HG03045 (cell line): ENCODE measurements around the gene FHOD3.

Experiments used
- ATAC-seq: cut with Tn5 transposase; IDR thresholded peaks from one replicate; pipeline ENCODE4 v1.9.1; 2021; ENCODE audit warnings: mild to moderate bottlenecking, moderate library complexity; ENCODE audit not compliant: unreplicated experiment

Gene FHOD3

DNA sequence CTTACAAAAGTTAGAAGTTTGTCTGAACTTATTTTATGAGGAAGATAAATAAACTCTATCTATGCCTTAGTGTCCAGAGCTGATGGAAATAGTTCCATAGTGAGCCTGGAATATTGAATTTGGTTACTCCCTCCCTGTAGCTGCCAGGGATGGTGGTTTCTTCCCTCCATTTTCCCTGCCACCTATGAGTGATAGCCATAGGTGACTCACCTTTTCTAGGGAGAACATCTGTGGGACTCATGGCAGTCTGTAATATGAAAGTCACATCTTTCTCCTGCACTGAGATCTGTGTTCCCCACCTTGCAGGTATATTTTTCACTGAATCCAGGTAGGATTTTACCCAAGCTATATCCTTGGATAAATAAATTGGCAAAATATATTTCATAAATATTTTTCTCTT is 382.5 kb downstream of the FHOD3 start:
- ATAC-seq: no peak

DNA sequence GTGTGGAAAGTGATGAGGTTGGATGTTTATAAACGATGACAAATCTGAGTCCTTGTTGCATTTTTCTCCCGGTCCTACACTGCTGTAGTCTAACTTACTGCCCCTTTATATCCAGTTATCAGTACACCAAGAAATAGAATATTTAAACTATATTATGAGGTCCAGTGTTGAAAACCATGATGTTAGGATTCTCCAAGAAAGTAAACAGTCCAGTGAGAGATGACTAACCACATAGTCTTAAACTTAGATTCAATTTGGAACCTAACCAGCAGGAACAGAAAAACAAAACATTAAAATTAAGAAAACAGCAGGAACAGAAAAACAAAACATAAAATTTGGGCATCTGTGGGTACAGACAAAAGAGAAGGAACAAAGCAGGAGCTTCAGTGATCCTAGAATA is 388.1 kb downstream of the FHOD3 start:
- no peak for ATAC-seq

DNA sequence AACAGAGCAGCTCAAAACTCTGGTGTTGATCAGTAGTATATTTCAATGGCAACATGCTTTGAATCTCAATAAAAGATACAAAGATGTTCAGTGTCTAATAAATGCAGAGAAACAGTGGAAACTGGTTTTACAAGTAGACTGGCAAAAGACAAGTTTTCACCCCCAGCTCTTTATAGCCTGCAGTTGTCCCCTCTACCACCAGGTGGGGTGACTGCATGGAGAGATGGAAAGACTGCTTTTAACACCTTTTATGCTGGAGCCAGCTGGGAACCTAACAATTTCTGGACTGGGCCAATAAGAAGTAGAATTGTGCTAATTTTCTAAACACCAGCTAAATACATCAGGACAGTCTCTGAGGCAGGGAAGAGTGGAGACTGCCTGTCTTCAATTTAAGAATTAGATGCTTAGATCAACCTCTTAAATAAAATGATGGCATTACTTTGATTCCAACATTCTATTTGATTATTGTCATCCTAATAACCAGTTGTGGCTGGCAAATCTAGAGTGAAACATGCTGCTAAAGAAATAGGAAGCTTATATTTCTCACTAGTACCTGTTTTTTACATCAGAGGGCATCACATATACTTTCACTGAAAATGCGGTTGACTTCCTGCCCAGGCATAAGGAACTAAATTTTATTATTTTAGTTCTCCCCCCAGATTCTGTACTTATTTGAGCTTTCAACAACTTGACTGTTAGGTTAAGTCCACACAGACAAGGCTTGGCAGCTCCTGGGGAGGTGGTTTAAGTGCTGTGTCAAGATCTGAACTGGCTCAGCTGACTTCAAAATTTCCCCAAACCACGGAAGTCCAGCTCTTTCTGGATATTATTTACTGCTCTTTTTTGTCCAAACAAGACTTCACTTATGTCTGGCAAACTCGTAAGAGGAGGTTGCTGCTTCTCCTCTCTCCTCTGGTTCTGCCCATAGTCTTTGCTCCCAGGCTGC is 390.8 kb downstream of the FHOD3 start:
- ATAC-seq: no peak

DNA sequence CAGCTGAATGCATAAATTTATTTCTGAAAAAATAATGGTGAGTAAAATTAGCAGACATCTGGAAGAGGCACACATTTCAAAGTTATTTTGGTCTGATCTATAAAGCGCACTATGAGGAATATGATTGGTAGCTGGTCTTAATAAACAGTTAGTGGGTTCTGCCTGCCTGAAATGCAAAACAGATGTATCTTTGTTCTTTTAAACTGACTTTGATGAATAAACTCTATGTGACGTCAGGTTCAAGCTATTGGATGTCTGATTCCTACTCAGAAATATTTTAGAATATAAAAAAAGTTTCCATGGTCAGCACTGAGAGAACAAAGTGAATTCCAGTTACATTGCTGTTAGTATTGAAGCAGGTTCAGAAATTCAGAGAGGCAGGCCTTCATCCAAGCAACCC is 394.9 kb downstream of the FHOD3 start:
- no peak for ATAC-seq

DNA sequence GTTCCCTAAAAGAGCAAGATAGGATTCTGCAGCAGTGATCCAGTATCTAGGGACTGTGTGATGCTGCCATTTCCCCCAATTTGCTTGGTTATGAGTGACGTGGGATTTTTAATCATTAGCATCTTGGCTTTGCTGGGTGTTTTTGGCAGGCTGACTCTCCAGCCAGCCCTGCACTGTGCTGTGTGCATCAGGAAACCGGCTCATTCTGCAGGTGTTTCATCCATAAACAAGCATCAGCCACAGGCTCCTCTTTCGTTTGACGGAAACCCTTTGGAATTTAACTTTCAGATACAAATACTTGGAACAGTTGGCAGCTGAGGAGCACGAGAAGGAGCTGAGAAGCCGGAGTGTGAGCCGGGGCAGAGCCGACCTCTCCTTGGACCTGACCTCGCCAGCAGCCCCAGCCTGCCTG is 395.4 kb downstream of the FHOD3 start:
- no peak for ATAC-seq

DNA sequence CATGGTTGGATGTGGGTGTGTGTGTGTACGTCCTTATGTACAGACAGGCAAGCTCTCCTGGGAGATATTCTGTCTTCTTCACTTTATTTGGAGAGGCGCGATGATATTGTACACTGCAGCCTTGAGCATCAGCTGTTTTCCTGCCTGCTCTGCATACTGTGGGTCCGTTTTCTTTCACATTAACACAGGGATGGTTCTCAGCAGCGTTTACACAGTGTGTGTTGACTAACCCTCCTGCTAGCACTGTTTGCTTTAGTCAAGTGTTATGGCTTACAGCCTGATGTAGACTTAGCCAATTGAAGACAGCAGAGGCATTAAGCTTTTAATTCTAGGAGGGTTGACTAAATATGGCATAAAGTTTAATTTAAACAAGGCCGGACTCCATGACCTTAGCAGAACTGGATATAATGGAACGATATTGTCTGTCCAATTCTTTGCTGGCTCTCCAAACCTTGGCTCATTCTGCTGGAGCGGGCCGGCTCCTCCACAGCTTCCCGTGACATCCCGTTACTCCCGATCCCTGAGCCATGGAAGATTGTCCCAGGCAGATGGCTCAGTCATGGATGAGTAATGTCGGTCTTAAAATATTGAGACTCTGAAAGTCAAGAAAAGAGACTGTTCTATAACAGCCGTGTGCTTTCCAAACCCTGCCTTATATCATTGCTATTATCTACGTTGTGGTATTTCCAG is 396.6 kb downstream of the FHOD3 start:
- no peak for ATAC-seq

DNA sequence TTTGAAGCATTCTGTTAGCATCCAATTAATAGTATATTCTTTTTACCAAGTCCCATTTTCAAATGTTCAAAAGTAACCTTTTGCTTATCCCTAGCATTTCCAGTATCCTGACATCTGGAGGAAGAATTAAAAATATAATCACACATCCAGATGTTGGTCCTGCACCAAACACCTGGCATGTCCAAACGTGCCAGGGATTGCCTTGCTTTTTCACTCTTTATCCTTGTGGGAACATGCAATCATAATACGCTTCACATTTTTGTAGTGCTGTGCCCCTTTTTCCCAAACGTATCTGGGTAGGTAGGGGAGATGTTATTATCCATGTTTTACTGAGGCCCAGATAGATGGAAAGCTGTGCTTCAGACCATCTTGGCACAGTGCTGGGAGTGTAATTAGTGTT is 398.3 kb downstream of the FHOD3 start:
- ATAC-seq: no peak

DNA sequence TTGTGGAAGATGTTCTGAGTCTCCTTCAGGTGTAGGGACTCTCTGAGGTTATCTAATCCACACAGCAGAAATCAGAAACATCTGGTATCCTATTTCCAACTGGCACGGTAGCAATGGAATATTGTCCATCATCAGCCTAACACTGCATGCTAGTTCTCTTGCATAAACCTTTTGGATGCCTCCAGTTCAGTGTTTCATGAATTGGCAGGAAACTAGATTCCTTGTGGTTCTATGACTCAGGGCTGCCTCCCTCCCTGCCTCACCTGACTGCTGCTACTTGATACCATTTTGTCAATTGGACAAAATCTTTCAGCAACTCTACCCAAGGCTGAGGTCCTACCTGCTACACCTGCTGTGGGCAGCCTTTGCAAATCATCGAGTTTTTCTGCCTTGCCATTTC is 400.4 kb downstream of the FHOD3 start:
- ATAC-seq: no peak

DNA sequence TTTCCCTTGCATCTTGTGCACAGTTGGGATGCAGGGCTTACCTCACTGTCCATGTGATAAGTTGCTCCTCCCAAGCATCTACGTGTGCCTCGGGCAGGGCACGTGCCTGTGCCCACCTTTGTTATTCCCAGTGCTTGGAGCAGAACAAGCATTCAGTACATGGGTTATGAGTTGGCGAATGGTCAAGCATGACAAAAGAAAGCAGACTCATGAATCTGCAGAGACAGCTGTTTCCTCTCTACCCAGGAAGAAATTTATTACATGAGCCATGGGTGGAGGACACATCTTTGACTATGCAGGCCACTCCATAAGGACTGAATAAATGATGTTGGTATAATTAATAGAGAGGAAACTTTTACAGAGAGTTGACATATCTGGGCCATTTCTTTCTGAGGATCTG is 403.4 kb downstream of the FHOD3 start:
- ATAC-seq: no peak

DNA sequence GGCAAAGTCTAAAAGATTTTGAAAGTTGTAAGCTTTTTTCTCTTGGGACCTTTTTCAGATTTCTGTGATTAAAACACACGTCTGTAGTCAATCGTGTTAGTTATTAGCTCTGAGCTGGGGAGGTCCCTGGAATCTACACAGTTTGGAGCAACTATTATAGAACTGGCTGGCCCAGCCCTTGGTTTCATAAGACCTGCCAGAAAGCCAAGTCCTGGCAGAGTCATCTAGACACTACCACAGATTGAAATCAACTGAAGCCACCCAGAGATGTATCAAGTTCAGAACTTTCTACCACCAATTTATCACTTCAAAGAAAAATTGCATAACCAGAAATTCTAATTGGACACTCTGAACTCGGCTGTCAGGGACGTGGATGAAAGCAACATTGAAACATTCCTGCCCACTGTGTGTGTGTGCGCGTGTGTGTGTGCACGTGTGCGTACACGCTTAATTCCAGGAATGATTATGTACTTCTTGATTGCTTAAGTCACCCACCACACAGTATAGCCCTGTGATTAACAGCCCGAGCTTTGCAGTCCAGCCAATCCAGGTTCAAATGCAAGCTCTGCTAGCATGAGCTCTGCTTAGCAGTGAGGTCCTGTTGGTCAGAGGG is 405.0 kb downstream of the FHOD3 start:
- ATAC-seq: no peak

DNA sequence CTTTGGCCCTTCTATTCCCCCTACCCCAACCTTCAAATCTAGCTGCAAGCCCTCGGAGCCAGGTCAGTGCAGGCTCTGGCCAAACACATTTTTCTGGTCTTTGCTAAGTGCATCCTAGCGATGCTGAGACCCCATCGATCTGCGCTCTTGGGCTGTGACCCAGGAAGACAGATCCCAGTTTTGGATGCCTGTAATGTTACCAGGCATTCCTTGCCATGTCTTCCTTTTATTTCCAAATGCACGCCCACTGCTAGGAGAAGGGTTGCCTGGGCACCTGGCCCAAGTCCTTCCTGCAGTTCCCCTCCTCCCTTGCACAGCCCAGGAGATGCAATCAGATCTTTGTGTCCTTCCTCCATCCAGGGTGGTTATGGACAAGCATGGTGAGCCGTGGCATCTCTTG is 406.6 kb downstream of the FHOD3 start:
- no peak for ATAC-seq

DNA sequence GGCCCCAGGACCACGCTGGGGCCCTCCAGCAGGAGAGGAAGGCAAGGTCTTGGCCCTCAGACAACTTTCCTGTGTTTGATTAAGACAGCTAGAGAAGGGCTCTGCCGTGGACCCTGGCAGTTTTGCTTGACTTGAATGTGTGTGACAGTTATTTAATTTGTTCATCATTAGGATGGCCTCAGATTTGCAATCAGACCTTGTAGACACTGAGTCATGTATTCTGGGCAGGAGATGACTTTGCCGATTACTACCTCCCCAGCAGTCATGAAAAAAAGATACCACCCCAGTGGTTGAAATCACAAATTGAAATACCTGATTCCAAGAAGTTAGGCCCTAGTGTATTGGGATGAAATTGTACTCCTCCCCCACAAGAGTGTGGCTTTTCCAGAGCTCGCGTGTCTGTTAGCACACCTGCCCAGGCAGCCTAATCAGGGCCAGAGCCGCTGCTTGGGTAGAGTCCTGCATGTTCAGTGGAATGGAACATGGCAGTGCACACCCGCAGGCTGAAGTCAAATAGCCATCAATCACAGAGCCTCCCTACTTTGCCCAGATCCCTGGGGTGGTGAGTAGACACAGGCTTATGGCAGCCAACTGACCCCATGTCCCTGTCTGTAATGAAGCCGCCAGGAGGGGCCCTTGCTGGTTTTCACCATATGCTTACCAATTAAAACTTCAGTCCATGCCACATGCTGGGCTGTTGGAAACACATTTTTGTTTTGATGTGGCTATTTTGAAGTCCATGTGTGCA is 408.8 kb downstream of the FHOD3 start:
- no peak for ATAC-seq

DNA sequence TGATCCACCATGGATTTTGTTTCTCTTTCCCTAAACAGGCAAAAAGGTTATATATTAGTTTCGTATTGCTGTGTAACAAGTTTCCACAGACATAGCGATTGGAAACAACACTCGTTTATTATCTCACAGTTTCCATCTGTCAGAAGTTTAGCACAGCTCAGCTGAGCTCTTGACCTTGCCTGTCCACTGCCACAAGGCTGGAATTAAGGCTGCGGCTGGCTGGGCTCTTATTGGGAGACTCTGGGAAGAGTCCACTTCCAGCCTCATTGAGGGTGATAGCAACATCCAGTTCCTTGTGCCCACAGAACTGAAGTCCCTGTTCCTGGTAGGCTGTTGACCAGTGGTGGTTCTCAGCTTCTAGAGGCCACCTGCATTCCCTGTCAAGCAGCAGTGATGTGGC is 410.9 kb downstream of the FHOD3 start:
- no peak for ATAC-seq

DNA sequence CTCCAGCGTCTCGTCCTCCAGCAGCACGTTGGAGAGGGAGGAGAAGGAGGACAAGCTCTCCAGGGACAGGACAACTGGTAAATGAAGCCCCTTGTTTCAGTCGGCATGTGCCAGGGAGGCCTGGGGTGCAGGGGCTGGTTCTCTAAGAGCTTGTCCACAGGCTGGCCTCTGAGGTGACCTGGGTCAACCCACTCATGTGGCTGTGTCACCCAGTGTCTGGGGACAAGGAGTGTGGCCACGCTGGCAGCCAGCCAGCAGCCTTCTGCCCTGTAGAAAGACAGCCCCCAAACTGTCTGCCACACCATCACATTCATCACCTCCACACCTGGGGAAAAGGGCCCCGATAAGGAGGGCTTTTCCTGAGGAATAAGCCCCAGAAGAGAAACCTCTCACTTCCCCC is 411.8 kb downstream of the FHOD3 start:
- no peak for ATAC-seq

DNA sequence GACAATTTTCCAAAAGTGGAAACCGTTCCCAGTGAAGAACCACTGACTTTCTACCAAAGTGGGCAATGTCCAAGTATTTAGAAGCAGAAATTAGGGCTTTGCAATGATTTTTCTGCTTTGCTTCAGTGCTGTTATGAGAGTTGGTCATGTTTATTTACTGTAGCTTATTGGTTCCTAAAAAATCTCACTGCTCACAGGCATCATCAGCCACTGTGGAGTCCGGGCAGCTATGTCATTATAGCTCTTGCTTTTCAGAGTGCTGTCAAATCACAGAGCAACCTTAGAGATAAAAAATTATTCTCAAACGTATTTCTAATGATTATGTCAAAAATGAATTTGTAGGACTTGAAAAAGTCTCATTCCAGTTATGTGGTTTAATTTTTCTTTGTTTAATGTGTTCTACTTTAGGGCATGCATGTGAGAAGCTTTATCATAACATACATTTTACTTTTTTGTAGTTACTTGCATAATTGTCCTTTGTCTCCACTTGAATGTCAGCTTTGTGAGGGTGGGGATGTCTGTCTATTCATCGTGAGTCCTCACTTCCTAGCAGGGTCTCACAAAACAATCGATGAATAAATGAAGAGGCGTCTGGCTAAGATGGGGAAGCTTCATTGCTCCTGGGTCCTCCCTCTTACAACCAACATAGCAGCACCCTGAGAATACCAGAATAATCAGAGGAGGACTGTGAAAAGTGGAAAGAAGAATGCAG is 413.7 kb downstream of the FHOD3 start:
- no peak for ATAC-seq

DNA sequence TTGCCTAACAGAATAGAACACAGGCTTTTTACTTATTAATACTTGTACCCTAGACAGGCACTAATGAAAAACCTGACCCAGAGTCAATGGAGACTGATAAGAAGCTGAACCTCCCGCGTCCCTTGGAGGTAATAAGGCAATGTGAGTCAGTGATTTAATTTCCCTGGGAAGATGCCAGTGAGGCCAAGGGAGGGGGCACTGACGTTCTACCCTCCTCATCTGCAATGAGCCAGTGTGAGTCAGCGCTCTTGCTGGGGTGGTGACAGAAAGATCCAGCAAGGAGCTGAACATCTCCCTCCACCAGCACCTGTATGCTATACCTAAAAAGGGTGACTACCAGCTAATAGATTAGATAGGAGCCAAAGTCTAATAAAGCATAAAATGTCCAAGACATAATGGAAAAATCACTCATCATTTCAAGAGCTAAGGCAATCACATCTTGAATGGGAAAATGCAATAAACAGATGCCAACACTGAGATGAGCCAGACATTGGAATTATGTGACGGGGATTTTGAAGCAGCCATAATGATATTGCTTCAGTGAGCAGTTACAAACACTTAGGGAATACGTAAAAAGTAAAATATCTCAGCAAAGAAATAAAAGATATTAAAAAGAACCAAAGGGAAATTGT is 414.4 kb downstream of the FHOD3 start:
- ATAC-seq: no peak

DNA sequence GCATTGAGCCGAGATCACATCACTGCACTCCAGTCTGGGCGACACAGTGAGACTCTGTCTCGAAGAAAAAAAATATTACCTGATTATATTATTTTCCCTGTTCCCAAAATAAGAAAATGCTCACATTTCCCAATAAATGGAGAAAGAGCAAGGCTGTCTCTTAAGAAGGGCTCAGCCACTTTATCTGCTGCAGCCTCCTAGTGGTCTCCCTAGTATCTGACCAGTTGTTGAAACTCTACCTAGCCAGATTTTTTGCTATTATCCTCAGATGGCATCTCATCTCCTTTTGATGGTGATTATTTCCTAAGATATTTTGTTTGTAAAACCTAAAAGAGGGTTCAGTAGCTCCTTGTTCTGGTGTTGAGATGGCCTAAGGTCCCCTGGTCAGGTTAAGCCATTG is 417.0 kb downstream of the FHOD3 start:
- ATAC-seq: no peak

DNA sequence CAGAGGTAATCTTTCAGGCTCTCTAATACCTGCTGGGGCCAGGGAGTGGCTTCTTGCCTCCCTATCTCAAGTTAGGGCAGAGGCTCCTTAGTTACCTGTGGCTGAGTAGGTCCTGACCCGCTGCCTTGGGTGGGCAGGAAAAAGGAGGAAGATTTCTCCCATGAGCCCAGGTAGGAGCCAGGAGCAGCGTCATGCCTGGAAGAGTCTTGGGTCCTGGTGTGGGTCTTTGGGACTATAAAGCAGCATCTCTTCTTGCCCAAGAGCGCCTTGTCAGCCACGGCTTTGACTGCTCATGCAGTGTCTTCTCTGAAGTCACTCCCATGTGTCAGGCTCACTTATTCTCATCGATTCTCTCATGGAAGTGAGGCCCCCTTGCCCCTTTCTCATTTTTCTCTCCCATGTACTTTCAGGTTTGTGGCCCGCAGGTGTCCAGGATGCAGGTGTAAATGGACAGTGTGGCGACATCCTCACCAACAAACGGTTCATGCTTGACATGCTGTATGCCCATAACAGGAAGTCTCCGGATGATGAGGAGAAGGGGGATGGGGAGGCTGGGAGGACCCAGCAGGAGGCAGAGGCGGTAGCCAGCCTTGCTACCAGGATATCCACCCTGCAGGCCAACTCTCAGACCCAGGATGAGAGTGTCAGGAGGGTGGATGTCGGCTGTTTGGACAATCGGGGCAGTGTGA is 420.1 kb downstream of the FHOD3 start:
- no peak for ATAC-seq

DNA sequence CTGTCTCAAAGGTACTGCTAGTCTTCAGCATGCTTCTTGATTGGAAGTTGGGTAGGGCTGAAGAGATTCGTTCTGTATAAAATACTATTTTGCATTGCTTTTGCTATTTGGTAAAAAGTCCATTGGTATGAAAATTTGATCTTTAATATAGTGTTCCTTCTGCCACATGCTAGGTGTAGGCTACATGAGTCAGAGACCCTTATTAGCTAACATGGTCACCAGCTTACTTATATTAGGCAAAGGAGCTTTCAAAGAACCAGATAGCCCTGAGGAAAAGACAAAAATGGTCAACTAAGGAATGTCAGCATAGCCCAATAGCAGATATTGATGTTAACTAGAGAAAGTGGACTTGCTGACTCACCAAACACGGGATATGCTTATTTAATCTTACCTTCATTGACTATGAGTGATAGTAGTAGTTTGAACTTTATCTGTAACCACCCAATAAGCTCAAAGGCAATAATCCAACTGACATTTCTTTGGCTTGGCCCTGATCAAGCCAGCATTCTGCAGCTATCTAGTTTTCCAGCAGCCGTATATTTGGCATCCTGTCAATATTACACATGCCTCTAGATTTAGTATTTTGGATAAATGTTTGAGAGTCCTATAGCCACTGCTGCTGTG is 421.3 kb downstream of the FHOD3 start:
- no peak for ATAC-seq
